Spleen (tissue), 11 donors: ENCODE measurements around the gene RNF222. TPM values are rescaled to one million over a fixed set of nuclear protein-coding genes. Genes with fewer than 3 reads are reported as not detected.

ENCODE experiments used
- DNase-seq: peaks from one replicate; pipeline ENCODE4 v3.0.0-alpha.2; 2020
- H3K27ac ChIP-seq, 8 donors: fragments of 200-600 bp; sonication (generic) in 7 of 8; 1 replicate in 4 of 8; 2 replicates in 4 of 8; pipeline versions ENCODE4 v1.5.0 to v1.8.0; 2016 to 2021; ENCODE audit warnings: inconsistent platforms in 4 of 8, mild to moderate bottlenecking in 4 of 8, moderate library complexity in 1 of 8
- H3K27me3 ChIP-seq, 7 donors: fragments of 200-600 bp; sonication (generic) in 6 of 7; replicated peaks in 1 of 7; 1 replicate in 4 of 7; 2 replicates in 3 of 7; pipeline versions ENCODE4 v1.5.0 to v1.8.0; 2016 to 2021; ENCODE audit warnings: inconsistent platforms in 3 of 7, mild to moderate bottlenecking in 1 of 7
- H3K36me3 ChIP-seq, 6 donors: fragments of 200-600 bp; sonication (generic) in 5 of 6; 1 replicate in 4 of 6; 2 replicates in 2 of 6; pipeline versions ENCODE4 v1.5.0 to v1.8.0; 2016 to 2021; ENCODE audit warnings: inconsistent platforms in 2 of 6
- H3K4me1 ChIP-seq, 6 donors: fragments of 200-600 bp; sonication (generic) in 5 of 6; 1 replicate in 3 of 6; 2 replicates in 3 of 6; pipeline versions ENCODE4 v1.5.0 to v1.8.0; 2016 to 2021; ENCODE audit warnings: inconsistent platforms in 3 of 6
- H3K4me3 ChIP-seq, 8 donors: fragments of 200-600 bp; sonication (generic) in 7 of 8; 1 replicate in 4 of 8; 2 replicates in 4 of 8; pipeline versions ENCODE4 v1.5.0 to v1.8.0; 2016 to 2021; ENCODE audit warnings: inconsistent platforms in 4 of 8, mild to moderate bottlenecking in 4 of 8, moderate library complexity in 2 of 8
- H3K9me3 ChIP-seq, 8 donors: fragments of 200-600 bp; sonication (generic) in 7 of 8; 1 replicate in 4 of 8; 2 replicates in 4 of 8; pipeline versions ENCODE4 v1.5.0 to v1.8.0; 2016 to 2021; ENCODE audit warnings: inconsistent platforms in 4 of 8
- POLR2A ChIP-seq, 3 donors: fragments of 450-650 bp; IDR thresholded peaks; one replicate each; pipeline ENCODE4 v1.5.1; 2017; ENCODE audit warnings: antibody characterized with exemption in 3 of 3, mild to moderate bottlenecking in 1 of 3
- POLR2AphosphoS5 ChIP-seq, 3 donors: sonication (generic); formaldehyde crosslinking; IDR thresholded peaks; one replicate each; pipeline ENCODE4 v1.5.1; 2017; ENCODE audit warnings: antibody characterized with exemption in 3 of 3
- WGBS, 5 donors: extraction: QIAGEN DNeasy Blood & Tissue Kit in 3 of 5; methylation state at CpG; one replicate each; pipeline versions ENCODE4 v1.1.5 to v1.1.7; 2013 to 2018; 5-methylcytosine and 5-hydroxymethylcytosine counted together
- intact Hi-C: fragments of 100-400 bp; cut with DNase I; formaldehyde crosslinking; loops from one replicate; pipeline ENCODE4 v1.15.0; 2023; ENCODE audit warnings: low total_unique reads
- polyA plus RNA-seq, 3 donors: library from polyadenylated mRNA; stranded (reverse); fragments of 200-250 nt; gene quantifications; one replicate each; pipeline ENCODE4 v1.2.1, GENCODE V29; 2013
- total RNA-seq, 7 donors: library from RNA; depleted of rRNA in 3 of 7; stranded (reverse); fragments of >200 nt in 3 of 7; fragmentation: NEBNext Ultra II Directional in 4 of 7; extraction: Animal tissue kit (Norgen Biotek cat#: 25700) in 4 of 7; gene quantifications; one replicate each; pipeline versions ENCODE4 v1.1.0 to v1.2.1, GENCODE V29; 2016 to 2021
- TF ChIP-seq, protein P1 (sequence below), 11 experiments: fragments of 200-600 bp in 7 of 11; fragments of 450-650 bp in 4 of 11; sonication (generic) in 4 of 11; IDR thresholded peaks in 8 of 11; conservative IDR thresholded peaks in 3 of 11; 1 replicate in 7 of 11; 2 replicates in 4 of 11; pipeline versions ENCODE4 v1.4.0 to v1.8.0; 2016 to 2021; ENCODE audit warnings: antibody characterized with exemption in 11 of 11, inconsistent platforms in 4 of 11, mild to moderate bottlenecking in 1 of 11
- donor health status: healthy with polysubstance abuse.
- donor health status: DM: no; HTN: no; CAD: no; lungs with moderate emphysema.
- donor health status: DM: no; HTN: no; CAD: no.
- donor health status: Bipolar disorder and iron deficiency.
- donor health status: healthy.
- donor health status: DM: no; HTN: no; CAD: no.
- donor health status: DM: yes; HTN: yes; CAD: no.

RNF222 gene
- total and polyA plus RNA-seq, 10 donors: 0.03 to 0.05 TPM; not detected in 8

DNA sequence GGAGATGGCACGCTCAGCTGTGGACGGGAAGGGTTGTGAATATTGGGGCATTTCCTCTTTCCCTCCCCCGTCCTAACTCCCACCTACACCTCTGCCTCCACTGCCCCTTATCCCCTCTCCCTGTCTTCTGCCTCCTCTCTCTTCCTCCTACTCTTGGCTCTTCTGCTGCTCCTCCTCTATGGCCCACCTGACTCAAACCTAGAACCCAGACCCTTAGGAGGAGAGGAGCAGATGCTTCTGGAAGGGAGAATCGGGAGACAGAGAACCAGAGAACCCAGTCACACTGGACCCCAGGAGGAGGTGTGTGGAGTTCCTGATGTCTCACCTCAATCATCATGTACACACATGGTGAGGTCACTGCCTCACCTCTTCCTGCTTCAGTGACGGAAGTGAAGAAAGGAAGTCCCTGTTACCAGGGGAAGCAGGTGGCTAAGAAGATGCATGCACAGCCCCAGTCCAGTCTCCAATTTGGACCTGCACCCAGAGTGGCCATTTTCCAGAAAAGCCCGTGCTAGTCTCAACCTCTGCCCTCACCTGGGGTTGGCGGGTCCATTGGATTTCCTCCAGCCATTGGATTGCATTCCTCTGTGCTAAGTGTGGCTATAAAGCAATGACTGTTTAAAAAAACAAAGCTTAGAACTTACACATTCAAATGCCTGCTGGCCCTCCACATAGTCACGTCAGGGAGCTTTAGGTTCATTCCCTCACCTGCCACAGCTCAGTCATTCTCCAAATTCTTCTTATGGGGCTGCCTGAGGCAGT lies 4.0 kb downstream of the RNF222 start:
- DNase-seq: no peak
- 54 to 59% (median 57%) methylated on average over 8 of the region's 8 CpGs for WGBS, 5 donors
- Histone ChIP-seq H3K4me1 (peaks cover 0 to 17% (median 8%) of the 10 kb centered on the region in 6 donors), H3K9me3 (no peaks in the 10 kb centered on the region), H3K36me3 (no peaks in the 10 kb centered on the region), H3K27me3 (peaks cover 0 to 53% (median 0%) of the 10 kb centered on the region in 7 donors), H3K4me3 (peak overlapping the region in 1 of 8 donors; percentile 17), H3K27ac (peak overlapping the region in 7 of 8 donors; percentile 12 to 80 (median 47))
- peak in 2 of 3 donors; percentile 14 to 88 for TF ChIP-seq POLR2AphosphoS5 (IDR thresholded peaks at IDR 0.05)
- TF ChIP-seq, protein P1, sequence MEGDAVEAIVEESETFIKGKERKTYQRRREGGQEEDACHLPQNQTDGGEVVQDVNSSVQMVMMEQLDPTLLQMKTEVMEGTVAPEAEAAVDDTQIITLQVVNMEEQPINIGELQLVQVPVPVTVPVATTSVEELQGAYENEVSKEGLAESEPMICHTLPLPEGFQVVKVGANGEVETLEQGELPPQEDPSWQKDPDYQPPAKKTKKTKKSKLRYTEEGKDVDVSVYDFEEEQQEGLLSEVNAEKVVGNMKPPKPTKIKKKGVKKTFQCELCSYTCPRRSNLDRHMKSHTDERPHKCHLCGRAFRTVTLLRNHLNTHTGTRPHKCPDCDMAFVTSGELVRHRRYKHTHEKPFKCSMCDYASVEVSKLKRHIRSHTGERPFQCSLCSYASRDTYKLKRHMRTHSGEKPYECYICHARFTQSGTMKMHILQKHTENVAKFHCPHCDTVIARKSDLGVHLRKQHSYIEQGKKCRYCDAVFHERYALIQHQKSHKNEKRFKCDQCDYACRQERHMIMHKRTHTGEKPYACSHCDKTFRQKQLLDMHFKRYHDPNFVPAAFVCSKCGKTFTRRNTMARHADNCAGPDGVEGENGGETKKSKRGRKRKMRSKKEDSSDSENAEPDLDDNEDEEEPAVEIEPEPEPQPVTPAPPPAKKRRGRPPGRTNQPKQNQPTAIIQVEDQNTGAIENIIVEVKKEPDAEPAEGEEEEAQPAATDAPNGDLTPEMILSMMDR (IDR thresholded peaks at IDR 0.05 in 8 of 11, conservative IDR thresholded peaks at IDR 0.05 in 3 of 11): no peak
- intact Hi-C loops: no loop called here

DNA sequence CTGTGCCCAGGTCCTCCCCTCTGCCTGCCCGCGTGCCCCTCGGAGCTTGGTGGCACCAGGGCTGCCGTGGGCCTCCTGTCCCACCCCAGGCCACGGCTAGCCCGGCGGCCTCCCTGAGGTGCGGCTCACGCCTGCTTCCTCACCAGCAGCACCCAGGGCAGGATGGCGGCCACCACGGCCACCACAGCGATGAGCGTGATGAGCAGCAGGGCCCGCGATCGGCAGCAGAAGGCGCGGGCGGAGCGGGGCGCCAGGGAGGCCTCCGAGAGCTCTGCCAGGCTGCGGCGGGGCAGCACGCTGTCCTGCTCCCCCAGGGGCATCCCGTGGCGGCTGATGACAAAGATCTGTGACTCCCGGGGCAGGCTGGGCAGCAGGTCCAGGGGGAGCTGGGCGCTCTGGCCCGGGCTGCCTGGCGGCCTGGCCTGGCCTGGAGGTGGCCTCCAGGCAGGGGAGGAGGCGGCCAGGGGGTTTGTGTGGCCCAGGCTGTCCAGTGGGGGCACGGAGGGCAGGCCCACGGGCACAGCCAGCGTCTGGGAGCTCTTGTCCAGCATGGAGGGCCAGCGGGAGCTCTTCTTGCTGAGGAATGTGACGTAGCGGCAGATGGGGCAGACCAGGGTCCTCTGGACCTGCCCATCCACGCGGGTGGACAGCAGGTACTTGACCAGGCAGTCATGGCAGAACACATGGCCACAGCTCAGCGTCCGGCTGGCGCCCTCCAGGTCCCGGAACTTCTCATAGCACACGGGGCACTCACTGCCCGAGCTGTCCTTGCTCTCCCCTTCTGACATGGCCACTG lies 4.8 kb downstream of the RNF222 start:
- no peaks in the 10 kb centered on the region for H3K9me3 ChIP-seq
- no peak for TF ChIP-seq POLR2AphosphoS5 (IDR thresholded peaks at IDR 0.05)
- TF ChIP-seq, protein P1 (IDR thresholded peaks at IDR 0.05 in 8 of 11, conservative IDR thresholded peaks at IDR 0.05 in 3 of 11): no peak
- TF ChIP-seq POLR2A (IDR thresholded peaks at IDR 0.05): no peak
- peaks cover 0 to 23% (median 8%) of the 10 kb centered on the region in 6 donors for H3K4me1 ChIP-seq
- H3K4me3 ChIP-seq: peak overlapping the region in 1 of 8 donors; percentile 17
- H3K27ac ChIP-seq: peak overlapping the region in 7 of 8 donors; percentile 12 to 80 (median 47)
- WGBS, 5 donors: 87 to 95% (median 92%) methylated on average over 15 to 46 of the region's 46 CpGs
- H3K27me3 ChIP-seq: peaks cover 0 to 45% (median 0%) of the 10 kb centered on the region in 7 donors
- no peaks in the 10 kb centered on the region for H3K36me3 ChIP-seq
- intact Hi-C loops: no loop called here
- no peak for DNase-seq

DNA sequence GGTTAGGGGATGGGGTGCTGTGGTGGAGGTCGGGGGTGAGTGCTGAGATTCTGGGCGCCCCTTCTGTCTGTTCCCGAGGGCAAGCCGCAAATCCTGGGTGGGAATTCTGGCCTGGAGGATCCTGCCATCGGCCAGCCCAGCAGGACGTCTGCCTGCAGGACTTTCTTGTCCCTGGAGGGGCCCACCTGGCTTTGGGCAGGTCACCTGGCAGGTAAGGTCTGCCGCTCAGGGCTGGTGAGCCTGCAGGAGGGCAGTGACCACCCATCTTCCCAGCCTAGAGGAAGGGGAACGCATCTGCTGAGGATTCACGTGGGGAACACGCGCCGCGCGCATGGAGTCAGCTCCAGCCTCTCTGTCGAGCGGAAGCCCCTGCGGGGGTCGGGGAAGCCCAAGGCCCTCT lies 5.4 kb downstream of the RNF222 start:
- no peak for DNase-seq
- TF ChIP-seq, protein P1 (IDR thresholded peaks at IDR 0.05 in 8 of 11, conservative IDR thresholded peaks at IDR 0.05 in 3 of 11): no peak
- TF ChIP-seq POLR2AphosphoS5 (IDR thresholded peaks at IDR 0.05): no peak
- no peak for TF ChIP-seq POLR2A (IDR thresholded peaks at IDR 0.05)
- Histone ChIP-seq H3K4me1 (peaks cover 0 to 29% (median 8%) of the 10 kb centered on the region in 6 donors), H3K9me3 (no peaks in the 10 kb centered on the region), H3K27ac (no peak overlapping the region), H3K27me3 (peaks cover 0 to 39% (median 0%) of the 10 kb centered on the region in 7 donors), H3K4me3 (no peak overlapping the region), H3K36me3 (no peaks in the 10 kb centered on the region)
- intact Hi-C loops: no loop called here
- WGBS, 5 donors: 77 to 90% (median 85%) methylated on average over 10 to 18 of the region's 18 CpGs

DNA sequence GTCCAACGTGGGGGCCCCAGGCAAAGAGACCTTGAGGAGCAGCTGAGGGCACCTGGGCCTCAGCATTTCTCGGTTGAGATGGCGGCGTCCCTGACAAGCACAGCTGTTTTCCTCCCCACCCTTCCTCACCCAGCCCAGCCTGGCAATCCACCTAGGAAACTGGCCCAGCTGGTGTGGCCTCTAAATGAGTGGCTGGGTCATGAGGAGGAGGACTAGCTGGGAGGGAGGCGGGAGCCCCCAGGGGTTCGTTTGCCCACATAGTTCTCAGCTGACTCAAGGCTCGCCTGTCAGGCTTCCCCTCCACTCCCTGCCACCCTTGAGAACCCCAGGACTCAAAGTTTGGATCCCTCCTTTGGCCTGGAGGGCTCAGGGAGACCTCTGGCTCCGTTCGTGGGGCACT lies 5.9 kb downstream of the RNF222 start:
- Histone ChIP-seq H3K4me3 (no peak overlapping the region), H3K36me3 (no peaks in the 10 kb centered on the region), H3K27ac (no peak overlapping the region), H3K27me3 (peaks cover 0 to 34% (median 0%) of the 10 kb centered on the region in 7 donors), H3K9me3 (no peaks in the 10 kb centered on the region), H3K4me1 (peaks cover 0 to 31% (median 8%) of the 10 kb centered on the region in 6 donors)
- intact Hi-C loops: no loop called here
- DNase-seq: no peak
- TF ChIP-seq, protein P1 (IDR thresholded peaks at IDR 0.05 in 8 of 11, conservative IDR thresholded peaks at IDR 0.05 in 3 of 11): no peak
- no peak for TF ChIP-seq POLR2AphosphoS5 (IDR thresholded peaks at IDR 0.05)
- WGBS, 5 donors: 33 to 56% (median 55%) methylated on average over 2 to 9 of the region's 9 CpGs
